Trophoblast cell (in vitro differentiated cells and primary cell): ENCODE results near the gene SLC36A1.

Source experiments
- DNase-seq, 2 donors: peaks; one replicate each; pipeline ENCODE4 v3.0.0-alpha.2; 2016
- H2AFZ ChIP-seq: 2 replicates; pipeline ENCODE4 v1.6.1; 2013; ENCODE audit warnings: low read length, moderate library complexity, mild to moderate bottlenecking; ENCODE audit not compliant: insufficient read depth, poor library complexity
- H2AK5ac ChIP-seq: 2 replicates; pipeline ENCODE4 v1.6.1; 2013; ENCODE audit warnings: mild to moderate bottlenecking, low read length
- H2BK120ac ChIP-seq: 2 replicates; pipeline ENCODE4 v1.6.1; 2013; ENCODE audit warnings: low read length, mild to moderate bottlenecking, moderate library complexity; ENCODE audit not compliant: insufficient read depth, poor library complexity
- H2BK12ac ChIP-seq: 2 replicates; pipeline ENCODE4 v1.6.1; 2013; ENCODE audit warnings: mild to moderate bottlenecking, low read length, moderate library complexity
- H2BK5ac ChIP-seq: 2 replicates; pipeline ENCODE4 v1.6.1; 2013; ENCODE audit warnings: low read length, low read depth, moderate library complexity, mild to moderate bottlenecking; ENCODE audit not compliant: poor library complexity
- H3K14ac ChIP-seq: 2 replicates; pipeline ENCODE4 v1.6.1; 2013; ENCODE audit warnings: mild to moderate bottlenecking, low read length
- H3K18ac ChIP-seq: 2 replicates; pipeline ENCODE4 v1.6.1; 2013; ENCODE audit warnings: mild to moderate bottlenecking, low read length
- H3K23ac ChIP-seq: 2 replicates; pipeline ENCODE4 v1.6.1; 2013; ENCODE audit warnings: low read length
- H3K27ac ChIP-seq: 2 replicates; pipeline ENCODE4 v1.5.1; 2013; ENCODE audit warnings: low read depth, mild to moderate bottlenecking, inconsistent platforms, low read length, moderate library complexity
- H3K27me3 ChIP-seq: 2 replicates; pipeline ENCODE4 v1.6.1; 2013; ENCODE audit warnings: inconsistent platforms, mild to moderate bottlenecking, low read length, moderate library complexity; ENCODE audit not compliant: insufficient read depth
- H3K36me3 ChIP-seq, 2 experiments: 1 replicate in 1 of 2; 2 replicates in 1 of 2; pipeline ENCODE4 v1.6.1; 2013; ENCODE audit warnings: low read length in 2 of 2, mild to moderate bottlenecking in 2 of 2, moderate library complexity in 1 of 2; ENCODE audit not compliant: insufficient read depth in 2 of 2, control insufficient read depth in 1 of 2
- H3K4ac ChIP-seq: 2 replicates; pipeline ENCODE4 v1.6.1; 2013; ENCODE audit warnings: low read depth, mild to moderate bottlenecking, low read length, moderate library complexity
- H3K4me1 ChIP-seq, 2 experiments: 1 replicate in 1 of 2; 2 replicates in 1 of 2; pipeline ENCODE4 v1.6.1; 2013; ENCODE audit warnings: low read length in 2 of 2, mild to moderate bottlenecking in 2 of 2, moderate library complexity in 1 of 2; ENCODE audit not compliant: insufficient read depth in 2 of 2, control insufficient read depth in 1 of 2
- H3K4me2 ChIP-seq: 2 replicates; pipeline ENCODE4 v1.6.1; 2013; ENCODE audit warnings: inconsistent platforms, mild to moderate bottlenecking, low read length, moderate library complexity
- H3K4me3 ChIP-seq: 2 replicates; pipeline ENCODE4 v1.5.1; 2013; ENCODE audit warnings: mild to moderate bottlenecking, low read depth, low read length, inconsistent platforms
- H3K79me1 ChIP-seq: one replicate; pipeline ENCODE4 v1.6.1; 2013; ENCODE audit warnings: low read length
- H3K79me2 ChIP-seq: 2 replicates; pipeline ENCODE4 v1.6.1; 2013; ENCODE audit warnings: low read length, mild to moderate bottlenecking; ENCODE audit not compliant: control insufficient read depth, insufficient read depth, poor library complexity
- H3K9ac ChIP-seq: 2 replicates; pipeline ENCODE4 v1.6.1; 2013; ENCODE audit warnings: mild to moderate bottlenecking, low read length
- H3K9me3 ChIP-seq: 2 replicates; pipeline ENCODE4 v1.6.1; 2013; ENCODE audit warnings: low read depth, mild to moderate bottlenecking, control low read depth, inconsistent platforms, low read length; ENCODE audit not compliant: insufficient read depth
- H4K12ac ChIP-seq: 2 replicates; pipeline ENCODE4 v1.6.1; 2013; ENCODE audit warnings: low read depth, mild to moderate bottlenecking, low read length, moderate library complexity
- H4K8ac ChIP-seq: 2 replicates; pipeline ENCODE4 v1.6.1; 2013; ENCODE audit warnings: low read depth, mild to moderate bottlenecking, low read length, moderate library complexity
- H4K91ac ChIP-seq: one replicate; pipeline ENCODE4 v1.6.1; 2013; ENCODE audit warnings: low read depth, mild to moderate bottlenecking, low read length, moderate library complexity
- WGBS: extraction: QIAGEN DNeasy Blood & Tissue Kit; methylation state at CpG from one replicate; pipeline ENCODE4 v1.1.7; 2013; ENCODE audit warnings: missing lambda C conversion rate; ENCODE audit not compliant: insufficient read length, insufficient coverage; ENCODE audit errors: extremely low coverage; 5-methylcytosine and 5-hydroxymethylcytosine counted together

Gene SLC36A1

GRCh38 chr5:151459680-151460324 lies 12.4 kb downstream of the SLC36A1 start:
- H2BK5ac ChIP-seq, result no peak overlapping the region
- no peak overlapping the region for H2AFZ ChIP-seq
- H2BK120ac ChIP-seq, result no peak overlapping the region
- no peak overlapping the region for H3K4me2 ChIP-seq
- no peak overlapping the region for H3K4me3 ChIP-seq
- DNase-seq, result peak; percentile 83 to 93
- H3K9ac ChIP-seq, result no peak overlapping the region
- no peak overlapping the region for H4K12ac ChIP-seq
- H3K23ac ChIP-seq, result no peak overlapping the region
- H2BK12ac ChIP-seq, result no peak overlapping the region
- H3K14ac ChIP-seq, result no peak overlapping the region
- no peak overlapping the region for H3K27ac ChIP-seq
- no peak overlapping the region for H3K18ac ChIP-seq
- no peaks in the 10 kb centered on the region for H3K79me1 ChIP-seq
- H3K9me3 ChIP-seq, result no peaks in the 10 kb centered on the region
- no peak overlapping the region for H3K4ac ChIP-seq
- H2AK5ac ChIP-seq, result no peak overlapping the region
- peaks cover 0 to 3% of the 10 kb centered on the region in 2 experiments for H3K36me3 ChIP-seq
- WGBS, result no CpG with 5 or more reads among the region's 4 CpGs
- H3K27me3 ChIP-seq, result no peaks in the 10 kb centered on the region
- no peak overlapping the region for H4K8ac ChIP-seq
- H4K91ac ChIP-seq, result no peak overlapping the region
- no peaks in the 10 kb centered on the region for H3K79me2 ChIP-seq
- H3K4me1 ChIP-seq, result peaks cover 8 to 13% of the 10 kb centered on the region in 2 experiments

- Histone ChIP-seq H4K8ac (no peak overlapping the region), H3K79me1 (no peaks in the 10 kb centered on the region), H3K27me3 (no peaks in the 10 kb centered on the region), H2AK5ac (no peak overlapping the region), H2BK5ac (no peak overlapping the region), H3K9ac (no peak overlapping the region), H4K12ac (no peak overlapping the region), H3K4me2 (no peak overlapping the region), H4K91ac (no peak overlapping the region), H3K14ac (no peak overlapping the region), H3K9me3 (no peaks in the 10 kb centered on the region), H2BK120ac (no peak overlapping the region), H3K27ac (no peak overlapping the region), H3K4ac (no peak overlapping the region), H2AFZ (no peak overlapping the region), H3K79me2 (no peaks in the 10 kb centered on the region), H3K23ac (no peak overlapping the region), H3K4me1 (peaks cover 8 to 13% of the 10 kb centered on the region in 2 experiments), H3K18ac (no peak overlapping the region), H3K36me3 (peaks cover 2 to 6% of the 10 kb centered on the region in 2 experiments), H3K4me3 (no peak overlapping the region), H2BK12ac (no peak overlapping the region)
- WGBS, result no CpG with 5 or more reads among the region's 3 CpGs
- DNase-seq, result no peak
Observed at GRCh38 chr5:151461312-151461711, 13.9 kb downstream of the SLC36A1 start.

GRCh38 chr5:151463137-151464029 lies 16.0 kb downstream of the SLC36A1 start:
- Histone ChIP-seq H2BK12ac (no peak overlapping the region), H3K9me3 (no peaks in the 10 kb centered on the region), H2BK5ac (no peak overlapping the region), H3K79me2 (no peaks in the 10 kb centered on the region), H3K27ac (no peak overlapping the region), H3K4me3 (no peak overlapping the region), H4K91ac (no peak overlapping the region), H4K12ac (no peak overlapping the region), H3K14ac (no peak overlapping the region), H3K27me3 (no peaks in the 10 kb centered on the region), H4K8ac (no peak overlapping the region), H3K36me3 (peaks cover 6 to 7% of the 10 kb centered on the region in 2 experiments), H3K23ac (no peak overlapping the region), H2AFZ (no peak overlapping the region), H3K4ac (no peak overlapping the region), H3K18ac (no peak overlapping the region), H2AK5ac (no peak overlapping the region), H3K9ac (no peak overlapping the region), H3K79me1 (no peaks in the 10 kb centered on the region), H3K4me2 (no peak overlapping the region), H2BK120ac (no peak overlapping the region), H3K4me1 (peaks cover 6 to 10% of the 10 kb centered on the region in 2 experiments)
- DNase-seq, result peak in 1 of 2 donors; percentile 24
- no CpG with 5 or more reads among the region's 5 CpGs for WGBS

DNA sequence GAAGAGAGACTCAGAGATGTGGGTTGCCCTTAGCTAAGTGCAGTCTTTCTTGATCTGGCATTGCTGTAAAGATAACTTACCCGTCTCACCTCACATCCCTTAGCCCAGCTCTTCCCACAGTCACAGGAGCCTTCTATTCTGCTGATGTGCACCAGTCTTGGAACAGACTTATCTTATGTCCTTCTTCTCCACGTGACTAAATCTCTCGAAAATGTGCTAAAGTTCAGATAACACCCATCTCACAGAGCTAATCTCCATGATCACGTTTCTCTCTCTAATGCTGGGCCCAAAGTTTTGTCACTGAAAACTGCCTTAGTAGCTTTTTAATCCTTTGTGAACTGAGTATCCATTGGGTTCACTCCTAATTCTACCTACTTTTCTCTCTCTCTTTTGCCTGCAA lies 16.7 kb downstream of the SLC36A1 start:
- Histone ChIP-seq H4K8ac (no peak overlapping the region), H3K4ac (no peak overlapping the region), H3K79me2 (no peaks in the 10 kb centered on the region), H3K4me3 (no peak overlapping the region), H3K4me1 (peaks cover 4 to 7% of the 10 kb centered on the region in 2 experiments), H2AK5ac (no peak overlapping the region), H3K36me3 (peaks cover 6 to 7% of the 10 kb centered on the region in 2 experiments), H2BK5ac (no peak overlapping the region), H3K27me3 (no peaks in the 10 kb centered on the region), H4K91ac (no peak overlapping the region), H3K9ac (no peak overlapping the region), H3K4me2 (no peak overlapping the region), H2AFZ (no peak overlapping the region), H3K79me1 (no peaks in the 10 kb centered on the region), H2BK12ac (no peak overlapping the region), H3K9me3 (no peaks in the 10 kb centered on the region), H3K18ac (no peak overlapping the region), H3K14ac (no peak overlapping the region), H3K23ac (no peak overlapping the region), H4K12ac (no peak overlapping the region), H2BK120ac (no peak overlapping the region), H3K27ac (no peak overlapping the region)
- DNase-seq, result peak in 1 of 2 donors; percentile 17
- WGBS, result no CpG with 5 or more reads among the region's 4 CpGs
